HCT116 (cell line): ENCODE measurements around the gene PRKAG1. TPM values are rescaled to one million over a fixed set of nuclear protein-coding genes. Genes with fewer than 3 reads are reported as not detected.

ENCODE experiments used
- ATAC-seq: fragments of 200-7000 bp; cut with Tn5 transposase; 2 replicates; pipeline ENCODE4 v1.9.1; 2020; ENCODE audit warnings: mild to moderate bottlenecking, moderate library complexity
- BruUV-seq: library from RNA; stranded (reverse); fragments of 400-500 nt; replicated peaks from 2 replicates; lab custom pipeline; 2021; lab: Mats Ljungman, UMichigan
- CTCF ChIA-PET: fragments of 300-600 bp; sonication (Branson Sonifier 250); formaldehyde crosslinking; loops from one replicate; lab custom pipeline; 2021; ENCODE audit warnings: antibody characterized with exemption; lab: Charles Lee
- POLR2A ChIA-PET: fragments of 300-600, 350-600 bp; sonication (Branson Sonifier 250); formaldehyde crosslinking; loops from one replicate; lab custom pipeline; 2021; ENCODE audit warnings: antibody characterized with exemption; lab: Charles Lee
- RAD21 ChIA-PET, 2 experiments: fragments of 300-600 bp; sonication (Branson Sonifier 250); formaldehyde crosslinking; loops; one replicate each; lab custom pipeline; 2023; ENCODE audit warnings: low total read pairs in 2 of 2; ENCODE audit not compliant: uncharacterized antibody in 2 of 2, unreplicated experiment in 2 of 2, low non-redundant PET in 1 of 2; lab: Charles Lee
- DNase-seq: peaks from one replicate; pipeline ENCODE4 v3.0.0-alpha.2; 2010; ENCODE audit warnings: low read depth, low spot score
- H2AFZ ChIP-seq: fragments of 200-600 bp; shearing (Covaris generic), sonication (generic); 2 replicates; pipeline ENCODE4 v1.6.1; 2017; ENCODE audit warnings: low read depth, mixed run types, mixed read lengths, antibody characterized with exemption, low read length; ENCODE audit not compliant: poor library complexity, severe bottlenecking
- H3K27ac ChIP-seq: 2 replicates; pipeline ENCODE4 v1.5.1; 2012; ENCODE audit warnings: low read depth, low read length
- H3K27me3 ChIP-seq: fragments of 200-600 bp; sonication (generic); 2 replicates; pipeline ENCODE4 v1.6.1; 2016; ENCODE audit warnings: mixed run types, low read length, mixed read lengths; ENCODE audit not compliant: insufficient read depth
- H3K36me3 ChIP-seq, 2 experiments: fragments of 200-500 bp in 1 of 2; fragments of 200-600 bp in 1 of 2; sonication (Bioruptor generic) in 1 of 2; sonication (generic) in 1 of 2; 2 replicates each; pipeline versions ENCODE4 v1.5.1 to v1.6.1; 2014 to 2016; ENCODE audit warnings: low read length in 2 of 2, inconsistent platforms in 1 of 2, mixed read lengths in 1 of 2, mixed run types in 1 of 2; ENCODE audit not compliant: insufficient read depth in 2 of 2, control insufficient read depth in 1 of 2
- H3K4me1 ChIP-seq, 2 experiments: fragments of 200-600 bp in 1 of 2; sonication (generic) in 1 of 2; 2 replicates each; pipeline versions ENCODE4 v1.5.1 to v1.6.1; 2012 to 2017; ENCODE audit warnings: low read length in 2 of 2, inconsistent platforms in 1 of 2, mild to moderate bottlenecking in 1 of 2, mixed read lengths in 1 of 2, mixed run types in 1 of 2, moderate library complexity in 1 of 2; ENCODE audit not compliant: insufficient read depth in 2 of 2, control insufficient read depth in 1 of 2
- H3K4me2 ChIP-seq: fragments of 200-600 bp; sonication (generic); 2 replicates; pipeline ENCODE4 v1.6.1; 2017; ENCODE audit warnings: mixed run types, low read length, mixed read lengths
- H3K4me3 ChIP-seq, 2 experiments: fragments of 200-600 bp in 1 of 2; sonication (generic) in 1 of 2; replicated peaks in 1 of 2; 2 replicates each; pipeline ENCODE4 v1.5.1; 2011 to 2016; ENCODE audit warnings: low read length in 2 of 2, control low read depth in 1 of 2, low read depth in 1 of 2, mild to moderate bottlenecking in 1 of 2, mixed read lengths in 1 of 2, mixed run types in 1 of 2
- H3K79me2 ChIP-seq: fragments of 200-600 bp; sonication (generic); 2 replicates; pipeline ENCODE4 v1.6.1; 2017; ENCODE audit warnings: mild to moderate bottlenecking, mixed run types, low read length, moderate library complexity, mixed read lengths; ENCODE audit not compliant: insufficient read depth
- H3K9ac ChIP-seq: fragments of 200-600 bp; sonication (generic); 2 replicates; pipeline ENCODE4 v1.6.1; 2016; ENCODE audit warnings: low read length, mixed read lengths
- H3K9me2 ChIP-seq: fragments of 200-600 bp; sonication (generic), shearing (Covaris generic); 2 replicates; pipeline ENCODE4 v1.6.1; 2017; ENCODE audit warnings: mixed run types, mild to moderate bottlenecking, moderate library complexity; ENCODE audit not compliant: insufficient read depth
- H3K9me3 ChIP-seq, 2 experiments: fragments of 200-500 bp in 1 of 2; fragments of 200-600 bp in 1 of 2; sonication (Bioruptor generic) in 1 of 2; sonication (generic) in 1 of 2; 2 replicates each; pipeline ENCODE4 v1.6.1; 2014 to 2017; ENCODE audit warnings: low read length in 2 of 2, mixed read lengths in 2 of 2, inconsistent platforms in 1 of 2, low read depth in 1 of 2, mild to moderate bottlenecking in 1 of 2, mixed run types in 1 of 2, moderate library complexity in 1 of 2; ENCODE audit not compliant: control insufficient read depth in 1 of 2, insufficient read depth in 1 of 2
- H4K20me1 ChIP-seq: fragments of 200-600 bp; sonication (generic), shearing (Covaris generic); 2 replicates; pipeline ENCODE4 v1.6.1; 2017; ENCODE audit warnings: mixed run types, mild to moderate bottlenecking, moderate library complexity; ENCODE audit not compliant: insufficient read depth
- ATF3 ChIP-seq: IDR thresholded peaks from 2 replicates; pipeline ENCODE4 v1.6.1; 2012
- EGR1 ChIP-seq: IDR thresholded peaks from 2 replicates; pipeline ENCODE4 v1.6.1; 2012; ENCODE audit warnings: low read depth
- EZH2 ChIP-seq: fragments of 200-600 bp; sonication (generic); IDR thresholded peaks from 2 replicates; pipeline ENCODE4 v1.6.1; 2017; ENCODE audit warnings: antibody characterized with exemption, mixed run types
- FOSL1 ChIP-seq: IDR thresholded peaks from 2 replicates; pipeline ENCODE4 v1.6.1; 2012; ENCODE audit warnings: low read depth
- JUND ChIP-seq: IDR thresholded peaks from 2 replicates; pipeline ENCODE4 v1.6.1; 2012
- POLR2A ChIP-seq: IDR thresholded peaks from 2 replicates; pipeline ENCODE4 v1.7.0; 2011; ENCODE audit warnings: borderline replicate concordance; ENCODE audit not compliant: insufficient read depth, insufficient read length; ENCODE audit errors: extremely low read depth
- POLR2AphosphoS5 ChIP-seq: IDR thresholded peaks from 2 replicates; pipeline ENCODE4 v1.6.1; 2011; ENCODE audit warnings: mild to moderate bottlenecking, low read depth, low read length, moderate library complexity
- SP1 ChIP-seq: IDR thresholded peaks from 2 replicates; pipeline ENCODE4 v1.6.1; 2012; ENCODE audit warnings: low read depth
- YY1 ChIP-seq: IDR thresholded peaks from 2 replicates; pipeline ENCODE4 v1.6.1; 2011; ENCODE audit warnings: low read length, low read depth, moderate library complexity, mild to moderate bottlenecking; ENCODE audit not compliant: insufficient replicate concordance; ENCODE audit errors: extremely low read depth
- ZBTB33 ChIP-seq: IDR thresholded peaks from 2 replicates; pipeline ENCODE4 v1.6.1; 2011; ENCODE audit warnings: mild to moderate bottlenecking, low read length, moderate library complexity; ENCODE audit not compliant: insufficient replicate concordance; ENCODE audit errors: extremely low read depth
- ZFX ChIP-seq: fragments of 450-650 bp; IDR thresholded peaks from 2 replicates; pipeline ENCODE4 v1.6.1; 2017
- intact Hi-C: fragments of 100-400 bp; cut with micrococcal nuclease; formaldehyde crosslinking; loops from 2 replicates; pipeline ENCODE4 v1.10.0; 2022
- total RNA-seq: library from RNA; stranded (reverse); gene quantifications from one replicate; pipeline ENCODE4 v1.2.1, GENCODE V29; 2021; ENCODE audit not compliant: unreplicated experiment

PRKAG1 gene
- total RNA-seq, 1 experiment from 2014 or later: 64.6 TPM

GRCh38 chr12:49037111-49037946 lies 18.8 kb upstream of the PRKAG1 start:
- POLR2A ChIA-PET: interaction anchor here (0.7 kb wide), 1 partner anchor 19 kb away, joined by 3 read pairs; the partner anchor contains the start of gene PRKAG1
- Histone ChIP-seq H3K4me3 (no peak overlapping the region), H4K20me1 (no peaks in the 10 kb centered on the region), H3K79me2 (no peaks in the 10 kb centered on the region), H3K9me2 (no peaks in the 10 kb centered on the region), H3K9ac (no peak overlapping the region), H3K27me3 (no peaks in the 10 kb centered on the region), H3K4me2 (no peak overlapping the region), H3K36me3 (peaks cover 48 to 78% of the 10 kb centered on the region in 2 experiments), H3K27ac (no peak overlapping the region), H2AFZ (no peak overlapping the region), H3K4me1 (no peaks in the 10 kb centered on the region), H3K9me3 (no peaks in the 10 kb centered on the region)
- TF ChIP-seq POLR2A (no peak), ZBTB33 (no peak), POLR2AphosphoS5 (no peak), EGR1 (no peak), EZH2 (no peak), SP1 (no peak), YY1 (no peak), JUND (no peak), ATF3 (no peak), ZFX (no peak), FOSL1 (no peak)
- intact Hi-C loops: no loop called here
- ATAC-seq (no peak), DNase-seq (no peak)
- no TSS peak for BruUV-seq
- RAD21 ChIA-PET: no interaction called here
- CTCF ChIA-PET: no interaction called here
